HG03060 (cell line): ENCODE measurements around the gene BTBD3.

Experiments
- ATAC-seq: cut with Tn5 transposase; IDR thresholded peaks from one replicate; pipeline ENCODE4 v1.9.1; 2021; ENCODE audit warnings: low read depth, moderate number of reproducible peaks; ENCODE audit not compliant: unreplicated experiment

BTBD3 gene

DNA sequence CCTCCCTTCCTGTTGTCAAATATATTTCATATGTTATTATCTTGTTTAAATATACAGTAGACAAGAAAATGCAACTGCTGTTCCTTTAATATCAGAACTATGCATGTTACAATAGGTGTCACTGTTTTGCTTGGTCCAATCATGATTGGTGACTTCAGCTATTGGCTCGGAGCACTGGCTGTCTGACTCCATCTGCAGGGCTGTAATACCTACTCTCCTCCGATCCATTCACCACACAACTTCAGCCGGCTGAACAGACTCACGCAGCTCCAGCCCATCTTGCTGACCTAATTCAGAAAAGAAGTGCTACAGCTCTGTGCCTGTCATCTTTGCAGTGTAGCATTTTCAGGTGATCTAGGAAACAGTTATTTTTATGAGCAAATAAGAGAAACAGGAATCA lies at the start of gene BTBD3:
TSS of gene BTBD3 (plus strand) at position 231 of the 400 bp plus-strand sequence. CDS start 383 bp downstream, outside the sequence.
- ATAC-seq, result no peak

- no peak for ATAC-seq
These were observed 48.1 kb upstream of the BTBD3 start for GRCh38 chr20:11869641-11870040.

DNA sequence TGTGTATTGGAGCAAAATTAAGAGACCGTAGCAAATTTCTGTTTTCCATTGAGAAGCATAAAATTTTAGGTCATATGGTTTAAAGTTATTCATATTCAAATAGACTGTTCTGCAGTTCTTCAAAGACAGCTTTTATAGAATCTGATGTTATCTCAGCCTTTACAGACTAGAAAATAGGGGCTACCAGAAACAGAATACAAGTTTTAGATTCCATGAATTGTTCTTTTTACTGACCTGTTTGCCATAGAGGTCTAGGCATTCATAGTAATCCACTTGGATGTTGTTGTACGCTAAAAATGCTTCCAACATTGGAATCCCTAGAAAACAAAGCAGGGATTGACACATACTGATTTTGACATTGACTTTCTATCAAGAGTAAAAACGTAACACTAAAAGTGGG lies 47.3 kb upstream of the BTBD3 start:
- ATAC-seq, result no peak

GRCh38 chr20:11876555-11876954 lies 41.1 kb upstream of the BTBD3 start:
- no peak for ATAC-seq

GRCh38 chr20:11880680-11881079 lies 37.0 kb upstream of the BTBD3 start:
- ATAC-seq, result no peak

- ATAC-seq, result no peak
These were observed 36.2 kb upstream of the BTBD3 start for GRCh38 chr20:11881449-11881848.

- no peak for ATAC-seq
These were observed 35.0 kb upstream of the BTBD3 start for GRCh38 chr20:11882651-11883050.

GRCh38 chr20:11888648-11889047 lies 29.0 kb upstream of the BTBD3 start:
- no peak for ATAC-seq

- no peak for ATAC-seq
These were observed 27.2 kb upstream of the BTBD3 start for GRCh38 chr20:11890331-11891076.

GRCh38 chr20:11891077-11891775 lies 26.5 kb upstream of the BTBD3 start:
- ATAC-seq, result no peak

DNA sequence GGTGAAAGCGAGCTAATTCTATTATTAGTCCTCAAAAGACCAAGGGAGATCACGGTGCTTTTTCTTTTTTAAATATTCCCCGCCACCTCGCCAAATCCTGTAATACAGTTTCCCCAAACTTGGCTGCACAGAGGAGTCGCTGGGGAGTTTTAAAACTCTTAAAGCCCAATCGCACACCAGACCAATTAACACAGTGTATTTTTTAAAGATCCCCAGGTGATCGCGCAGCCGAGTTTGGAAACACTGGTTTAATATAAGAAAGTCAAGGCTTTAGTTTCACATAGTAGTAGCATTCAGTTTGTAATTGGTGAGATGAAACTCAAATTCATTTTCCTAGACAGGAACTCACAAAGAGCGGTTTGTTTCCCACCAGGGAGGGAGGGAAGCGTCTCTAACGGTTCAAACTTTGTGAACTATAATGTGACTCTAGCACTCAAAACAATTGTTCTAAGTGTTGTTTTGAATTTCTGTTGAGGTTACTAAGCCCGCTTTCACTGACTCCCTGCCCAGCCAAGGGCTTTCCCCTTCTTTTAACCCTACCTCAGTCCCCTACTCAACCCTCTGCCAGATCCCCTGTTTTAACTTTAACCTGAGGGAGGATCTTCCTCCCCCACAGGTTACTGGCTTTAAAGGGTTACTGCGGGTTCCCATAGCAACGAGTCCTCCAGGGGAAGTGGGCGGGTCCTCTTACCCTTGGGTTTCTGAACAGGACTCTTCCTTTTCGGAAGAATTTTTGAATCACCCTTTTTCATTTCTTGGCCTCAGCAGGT lies 25.7 kb upstream of the BTBD3 start:
- no peak for ATAC-seq

- no peak for ATAC-seq
These were observed 23.6 kb upstream of the BTBD3 start for GRCh38 chr20:11894062-11894461.

GRCh38 chr20:11895861-11896387 lies 21.8 kb upstream of the BTBD3 start:
- no peak for ATAC-seq

DNA sequence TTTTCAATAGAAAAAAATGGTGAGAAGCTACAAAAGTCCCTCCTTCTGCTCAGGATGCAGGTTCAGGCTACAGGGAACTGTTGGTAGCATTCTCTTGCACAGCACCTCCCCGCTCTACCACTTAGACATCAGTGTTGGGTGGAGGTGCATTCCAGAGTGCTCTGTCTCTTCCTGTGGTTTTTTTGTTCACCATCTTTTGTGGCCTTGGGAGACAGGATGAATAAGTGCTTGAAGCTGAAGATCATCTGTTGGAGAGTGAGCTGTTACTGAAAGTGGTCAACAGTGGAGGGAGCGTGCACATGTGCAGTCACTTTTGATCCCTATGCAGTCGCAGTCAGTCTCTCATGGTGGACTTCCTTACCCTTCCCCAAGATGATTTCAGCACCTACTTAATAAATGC lies 16.6 kb upstream of the BTBD3 start:
- no peak for ATAC-seq

- no peak for ATAC-seq
These were observed 15.4 kb upstream of the BTBD3 start for GRCh38 chr20:11902285-11902697.

- no peak for ATAC-seq
These were observed 12.1 kb upstream of the BTBD3 start for GRCh38 chr20:11905460-11906179.

DNA sequence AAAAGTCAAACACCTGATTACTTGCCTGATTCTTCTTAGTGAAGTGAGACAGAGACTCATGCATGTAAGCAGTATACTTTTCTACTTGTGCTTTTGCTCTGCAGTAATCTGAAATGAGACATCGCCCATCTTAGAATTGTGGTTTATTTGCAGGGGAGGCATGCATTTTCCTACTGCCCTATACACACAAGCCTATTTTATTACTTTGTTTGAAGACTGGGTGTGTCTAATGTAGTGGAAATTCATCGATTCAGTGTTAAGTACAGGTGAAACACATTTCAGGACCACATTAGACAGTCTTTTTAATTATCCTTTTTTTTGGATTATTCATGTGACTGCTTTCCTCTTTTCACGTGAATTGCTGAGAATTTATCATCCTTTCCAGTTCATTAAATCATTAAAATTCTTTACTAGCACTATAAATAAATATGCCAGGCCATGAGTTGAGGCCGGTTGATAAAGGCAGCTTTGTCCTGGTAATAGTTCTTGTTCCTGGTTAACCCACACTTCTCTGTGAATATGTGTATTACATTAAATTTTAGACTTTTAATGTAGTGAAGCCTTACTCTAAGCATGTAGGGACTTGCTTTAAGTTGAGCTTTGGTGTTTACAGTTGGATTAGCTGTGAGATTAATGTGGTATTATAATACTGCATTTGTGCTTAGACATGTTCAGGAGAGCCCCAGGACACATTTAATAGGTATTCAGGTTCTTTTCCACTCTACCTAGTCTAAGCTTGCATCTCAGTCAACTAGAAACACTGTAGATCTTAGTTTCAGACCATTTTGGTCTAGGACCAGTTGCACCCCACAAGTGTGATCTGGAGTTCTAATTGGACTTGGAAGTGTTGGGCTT lies 10.8 kb upstream of the BTBD3 start:
- no peak for ATAC-seq

DNA sequence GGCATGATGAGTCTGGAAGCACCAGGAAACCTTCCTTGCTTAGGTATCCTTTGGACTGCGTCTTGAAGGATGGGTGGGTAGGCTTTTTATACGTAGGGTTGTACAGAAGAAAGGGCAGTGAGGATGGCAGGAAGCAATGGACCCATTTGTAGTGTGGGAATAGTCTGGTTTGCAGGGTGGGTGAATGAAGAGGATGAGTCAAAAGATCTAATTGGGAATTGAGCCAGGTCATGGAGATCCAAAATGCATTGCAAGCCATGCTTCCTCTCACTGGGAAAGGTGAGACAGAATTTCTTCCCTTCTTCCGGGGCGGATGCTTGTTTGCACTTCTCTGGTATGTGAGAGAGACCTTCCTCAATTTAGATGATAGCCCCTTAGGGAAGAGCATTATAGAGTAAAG lies 10.1 kb upstream of the BTBD3 start:
- no peak for ATAC-seq

DNA sequence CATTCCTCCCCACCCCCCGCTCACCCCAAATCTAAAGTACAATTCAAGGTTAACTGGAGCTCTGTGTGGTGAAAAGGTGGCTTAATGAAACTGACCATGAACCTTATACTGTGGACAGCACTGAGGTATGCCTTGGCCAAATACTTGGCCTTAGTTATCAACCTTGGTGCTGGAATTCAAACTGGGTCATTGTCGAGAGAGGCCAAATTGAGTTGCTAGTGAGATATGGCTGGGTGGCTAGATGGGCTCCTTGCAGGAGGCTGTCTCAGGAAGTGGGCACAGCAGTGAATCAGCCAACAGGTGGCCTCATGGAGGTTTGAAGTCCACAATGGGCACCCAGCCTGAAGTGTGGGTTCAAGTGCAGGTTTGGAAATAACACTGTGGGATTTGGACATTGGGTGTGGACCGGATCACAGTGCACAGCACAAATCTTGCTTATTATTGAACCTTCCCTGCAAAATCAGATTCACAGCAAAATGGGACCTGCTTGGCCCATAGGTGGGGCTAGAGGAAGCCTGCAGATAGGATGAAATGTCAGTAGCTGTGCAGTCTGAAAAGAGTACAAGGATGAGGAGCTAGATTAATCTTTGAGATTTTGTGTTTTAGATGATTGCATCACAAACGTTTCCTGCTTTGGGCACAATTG lies 5.6 kb upstream of the BTBD3 start:
- ATAC-seq, result no peak
